ENCODE results near the gene INPP4B. TPM values are rescaled to one million over a fixed set of nuclear protein-coding genes. Genes with fewer than 3 reads are reported as not detected.

INPP4B gene
- total RNA-seq, 1 donor from 2014 or later = 4.9 TPM

DNA sequence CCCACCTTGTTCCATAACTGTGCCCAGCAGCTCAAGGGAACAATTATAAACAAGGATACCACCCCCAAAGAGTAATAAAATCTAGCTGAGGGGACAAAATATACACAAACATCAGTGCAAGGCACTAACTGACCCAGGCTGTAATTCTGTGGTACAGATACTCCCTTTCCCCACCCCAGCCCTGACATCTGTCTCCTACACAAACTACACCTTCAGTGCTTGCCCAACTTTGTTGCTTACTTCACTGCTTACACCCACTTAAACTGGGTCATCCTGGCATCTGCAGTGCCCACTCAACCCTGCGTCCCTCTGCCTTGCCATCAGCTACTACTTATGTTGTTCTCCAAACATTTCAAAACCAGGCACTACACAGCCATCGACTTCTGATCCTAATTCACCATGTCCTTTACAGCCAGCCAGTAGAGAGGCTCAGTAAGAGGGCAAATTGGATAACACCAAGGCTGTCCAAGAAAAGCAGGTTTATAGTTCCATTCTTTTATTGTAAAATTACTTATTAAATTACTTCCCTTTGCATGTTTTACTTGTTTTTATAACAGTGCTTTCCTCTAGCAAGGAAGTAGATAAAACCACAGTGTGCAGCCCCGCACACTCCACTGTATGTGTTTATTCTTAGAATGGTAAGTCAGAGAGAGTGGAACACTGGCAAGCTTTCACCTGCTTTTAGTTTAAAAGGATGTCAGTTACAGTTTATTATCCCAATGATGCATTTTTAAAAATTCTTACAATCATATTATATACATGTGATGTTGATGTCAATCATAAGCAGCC lies 149.6 kb downstream of the INPP4B start:
- DNase-seq (ENCODE audit: low spot score) = no peak

DNA sequence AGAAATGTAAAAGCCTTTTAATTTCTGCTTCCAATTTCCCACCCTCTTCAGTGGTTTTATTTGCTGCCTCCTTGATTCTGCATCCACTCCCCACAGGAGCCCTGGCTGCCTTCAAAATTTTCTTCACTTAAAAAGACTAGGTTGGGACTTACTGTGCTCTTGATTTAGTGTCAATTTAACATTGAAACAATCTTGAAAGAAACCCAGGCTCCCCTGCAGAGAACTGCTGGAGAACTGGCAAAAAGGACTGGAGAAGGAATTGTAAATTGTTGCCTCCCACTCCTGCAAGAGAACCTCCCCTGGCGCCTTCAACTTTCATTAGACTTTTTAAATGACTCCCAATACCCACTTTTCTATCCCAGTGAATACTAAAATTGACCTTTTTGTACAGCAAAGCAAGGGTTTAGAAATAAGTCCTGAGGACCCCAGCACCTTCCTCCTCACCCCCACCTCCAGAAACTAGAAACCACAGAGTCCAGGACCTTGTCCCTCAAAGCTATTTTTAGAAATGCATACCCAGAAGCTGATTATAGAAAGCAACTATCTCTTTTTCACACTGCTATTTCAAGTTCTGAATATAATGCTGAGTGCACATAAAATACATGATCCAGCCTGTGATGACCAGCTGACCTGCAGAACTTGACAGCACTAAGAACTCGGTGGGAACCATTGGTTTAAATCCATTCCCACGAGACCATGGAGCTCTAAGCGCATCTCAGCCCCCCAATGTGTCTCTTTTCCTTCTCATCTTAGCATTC lies 155.5 kb downstream of the INPP4B start:
- Mint-ChIP-seq H3K4me3 (ENCODE audit: unreplicated experiment) (no peak overlapping the region), H3K9me3 (ENCODE audit: unreplicated experiment) (no peaks in the 10 kb centered on the region), H3K27ac (ENCODE audit: unreplicated experiment) (no peak overlapping the region)

More for the DNA sequence above, 149.6 kb downstream of the INPP4B start:
- H3K4me3 Mint-ChIP-seq (ENCODE audit: unreplicated experiment) = no peak overlapping the region
- H3K9me3 Mint-ChIP-seq (ENCODE audit: unreplicated experiment) = no peaks in the 10 kb centered on the region
- H3K4me1 Mint-ChIP-seq (ENCODE audit: unreplicated experiment) = no peaks in the 10 kb centered on the region
- H3K36me3 Mint-ChIP-seq (ENCODE audit: low read depth, unreplicated experiment) = no peaks in the 10 kb centered on the region
- no peak overlapping the region for H3K27ac Mint-ChIP-seq (ENCODE audit: unreplicated experiment)
- TF ChIP-seq, protein P1, sequence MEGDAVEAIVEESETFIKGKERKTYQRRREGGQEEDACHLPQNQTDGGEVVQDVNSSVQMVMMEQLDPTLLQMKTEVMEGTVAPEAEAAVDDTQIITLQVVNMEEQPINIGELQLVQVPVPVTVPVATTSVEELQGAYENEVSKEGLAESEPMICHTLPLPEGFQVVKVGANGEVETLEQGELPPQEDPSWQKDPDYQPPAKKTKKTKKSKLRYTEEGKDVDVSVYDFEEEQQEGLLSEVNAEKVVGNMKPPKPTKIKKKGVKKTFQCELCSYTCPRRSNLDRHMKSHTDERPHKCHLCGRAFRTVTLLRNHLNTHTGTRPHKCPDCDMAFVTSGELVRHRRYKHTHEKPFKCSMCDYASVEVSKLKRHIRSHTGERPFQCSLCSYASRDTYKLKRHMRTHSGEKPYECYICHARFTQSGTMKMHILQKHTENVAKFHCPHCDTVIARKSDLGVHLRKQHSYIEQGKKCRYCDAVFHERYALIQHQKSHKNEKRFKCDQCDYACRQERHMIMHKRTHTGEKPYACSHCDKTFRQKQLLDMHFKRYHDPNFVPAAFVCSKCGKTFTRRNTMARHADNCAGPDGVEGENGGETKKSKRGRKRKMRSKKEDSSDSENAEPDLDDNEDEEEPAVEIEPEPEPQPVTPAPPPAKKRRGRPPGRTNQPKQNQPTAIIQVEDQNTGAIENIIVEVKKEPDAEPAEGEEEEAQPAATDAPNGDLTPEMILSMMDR (IDR thresholded peaks at IDR 0.05; ENCODE audit: unreplicated experiment) = no peak
- no peaks in the 10 kb centered on the region for H3K27me3 Mint-ChIP-seq (ENCODE audit: unreplicated experiment)

DNA sequence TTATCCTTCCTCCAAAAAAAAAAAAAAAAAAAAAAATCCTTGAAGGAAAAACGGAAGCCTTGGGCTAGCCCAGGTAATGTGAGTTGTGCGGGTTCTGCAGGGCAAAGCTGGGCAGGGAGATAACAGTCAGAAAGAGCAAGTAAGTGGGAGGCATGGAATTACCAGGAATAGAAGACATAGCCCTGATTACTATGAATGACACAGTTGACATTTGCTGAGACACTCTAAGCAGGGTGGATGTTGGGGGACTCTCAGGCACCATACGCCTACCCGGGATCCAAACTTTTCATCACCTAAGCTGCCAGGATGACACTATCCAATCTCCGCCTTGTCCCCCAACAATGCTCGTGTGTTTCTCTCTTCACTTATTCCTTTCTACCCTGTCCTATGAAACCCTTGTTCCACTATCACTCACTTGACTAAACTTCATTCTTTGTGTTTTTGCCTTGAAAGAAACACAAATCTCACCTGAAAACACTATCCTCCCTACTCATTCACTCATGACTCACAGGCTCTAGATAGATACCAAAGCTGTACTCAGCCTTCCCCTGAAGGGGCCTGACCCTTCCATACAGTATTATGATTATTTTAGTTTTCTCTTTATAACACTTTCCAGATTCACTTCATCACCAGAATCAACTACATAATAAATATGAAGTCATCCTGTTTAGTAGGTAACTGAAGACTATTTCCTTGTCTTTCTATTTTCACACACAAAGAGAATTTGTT lies 158.4 kb downstream of the INPP4B start:
- Mint-ChIP-seq H3K9me3 (ENCODE audit: unreplicated experiment) (no peaks in the 10 kb centered on the region), H3K27ac (ENCODE audit: unreplicated experiment) (no peak overlapping the region), H3K36me3 (ENCODE audit: low read depth, unreplicated experiment) (no peaks in the 10 kb centered on the region), H3K27me3 (ENCODE audit: unreplicated experiment) (no peaks in the 10 kb centered on the region), H3K4me3 (ENCODE audit: unreplicated experiment) (no peak overlapping the region), H3K4me1 (ENCODE audit: unreplicated experiment) (no peaks in the 10 kb centered on the region)
- DNase-seq (ENCODE audit: low spot score) = no peak
- TF ChIP-seq, protein P1 (IDR thresholded peaks at IDR 0.05; ENCODE audit: unreplicated experiment) = no peak

More for the DNA sequence above, 155.5 kb downstream of the INPP4B start:
- no peaks in the 10 kb centered on the region for H3K36me3 Mint-ChIP-seq (ENCODE audit: low read depth, unreplicated experiment)
- TF ChIP-seq, protein P1 (IDR thresholded peaks at IDR 0.05; ENCODE audit: unreplicated experiment) = no peak
- no peaks in the 10 kb centered on the region for H3K27me3 Mint-ChIP-seq (ENCODE audit: unreplicated experiment)
- DNase-seq (ENCODE audit: low spot score) = no peak
- H3K4me1 Mint-ChIP-seq (ENCODE audit: unreplicated experiment) = no peaks in the 10 kb centered on the region

DNA sequence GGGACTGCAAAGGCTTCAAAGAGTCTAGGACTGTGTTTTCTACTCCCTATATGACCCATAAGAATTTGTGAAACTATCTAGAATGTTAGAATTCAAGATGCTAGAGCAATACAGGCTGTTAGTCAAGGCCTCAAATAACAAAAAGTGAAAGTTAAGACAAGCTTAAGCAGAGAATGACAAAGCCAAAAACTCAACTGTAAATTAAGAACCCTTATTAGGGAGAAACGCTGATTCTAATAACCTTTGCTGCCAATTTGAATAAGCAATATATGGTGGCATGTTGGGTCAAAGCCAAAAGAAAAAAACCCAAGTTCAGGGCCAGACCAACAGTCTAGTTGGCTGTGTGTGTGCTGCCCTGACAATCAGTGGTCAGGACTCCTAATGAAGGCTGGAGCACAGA lies 160.0 kb downstream of the INPP4B start:
- Mint-ChIP-seq H3K4me1 (ENCODE audit: unreplicated experiment) (no peaks in the 10 kb centered on the region), H3K27me3 (ENCODE audit: unreplicated experiment) (no peaks in the 10 kb centered on the region), H3K27ac (ENCODE audit: unreplicated experiment) (no peak overlapping the region), H3K9me3 (ENCODE audit: unreplicated experiment) (no peaks in the 10 kb centered on the region), H3K36me3 (ENCODE audit: low read depth, unreplicated experiment) (no peaks in the 10 kb centered on the region), H3K4me3 (ENCODE audit: unreplicated experiment) (no peak overlapping the region)
- TF ChIP-seq, protein P1 (IDR thresholded peaks at IDR 0.05; ENCODE audit: unreplicated experiment) = no peak
- no peak for DNase-seq (ENCODE audit: low spot score)

Measured in endothelial cell (in vitro differentiated cells).